Measurements from ENCODE around the gene CELSR3. TPM values are rescaled to one million over a fixed set of nuclear protein-coding genes. Genes with fewer than 3 reads are reported as not detected.

The CELSR3 gene
- total and polyA plus RNA-seq, 2 of the 4 experiments (the other 2 are of a cell fraction): 0.18 to 0.63 TPM

DNA sequence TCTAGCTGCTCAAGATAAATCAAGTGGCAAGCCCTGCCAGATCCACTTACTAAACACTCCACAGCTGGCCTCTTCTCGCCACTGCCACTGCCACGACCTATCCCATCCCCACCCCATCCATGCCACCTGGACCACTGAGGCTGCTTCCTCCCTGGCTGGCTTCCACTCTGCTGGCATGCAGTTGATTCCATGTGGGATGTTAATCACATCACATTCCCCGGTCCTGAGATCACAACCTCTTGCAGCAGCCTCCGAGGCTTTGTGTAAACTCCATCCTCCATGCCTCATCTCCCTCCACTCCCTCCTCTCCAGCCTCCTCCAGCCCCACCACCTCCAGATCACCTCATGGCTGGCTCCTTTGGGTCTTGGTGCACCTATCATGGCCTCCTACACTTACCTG, 15.4 kb upstream of the CELSR3 start:
- Histone ChIP-seq H3K27me3 (ENCODE audit: control insufficient read depth, insufficient read depth, low read length) (no peaks in the 10 kb centered on the region), H3K9me3 (ENCODE audit: control insufficient read depth, insufficient read depth, low read length) (no peaks in the 10 kb centered on the region), H4K5ac (ENCODE audit: low read depth, low read length) (peak overlapping the region; percentile 32; the same call in 1 of the 2 replicates), H3K9me1 (ENCODE audit: insufficient read depth, low read length) (peaks cover 39% of the 10 kb centered on the region), H4K8ac (ENCODE audit: low read depth in 2 of 2, low read length in 2 of 2) (peak overlapping the region in 1 of 2 experiments; percentile 65; a peak in 2 of 4 replicates), H3K4me2 (ENCODE audit: low read depth, low read length) (0 out of 2 replicates have a peak overlapping the region, but pooled peaks have one; percentile 4), H3K27ac (ENCODE audit: insufficient read depth, low read length) (peak overlapping the region; percentile 86), H3K18ac (ENCODE audit: low read depth, low read length) (peak overlapping the region; percentile 28; the same call in 1 of the 2 replicates), H3K56ac (ENCODE audit: extremely low read depth, insufficient read depth, low read length) (0 out of 2 replicates have a peak overlapping the region, but pooled peaks have one; percentile 4), H4K91ac (ENCODE audit: insufficient read depth, low read depth, low read length) (peak overlapping the region; percentile 75; the same call in 1 of the 2 replicates), H2AK5ac (ENCODE audit: low read depth, low read length) (peak overlapping the region; percentile 97), H2BK120ac (ENCODE audit: low read depth, low read length) (peak overlapping the region; percentile 91), H2BK5ac (ENCODE audit: low read depth, low read length, poor library complexity, severe bottlenecking) (peak overlapping the region; percentile 83), H3K4ac (ENCODE audit: low read depth, low read length) (peak overlapping the region; percentile 80), H2AFZ (replicated peaks; ENCODE audit: low read length, poor library complexity) (peak overlapping the region; percentile 19), H3K9ac (ENCODE audit: low read depth, low read length) (no peak overlapping the region), H3K23ac (ENCODE audit: low read depth, low read length) (0 out of 2 replicates have a peak overlapping the region, but pooled peaks have one; percentile 49), H2BK15ac (ENCODE audit: low read depth, low read length) (peak overlapping the region; percentile 25; the same call in 2 of the 3 replicates), H3K4me1 (ENCODE audit: control insufficient read depth, insufficient read depth, low read length) (peaks cover 16% of the 10 kb centered on the region), H3K36me3 (ENCODE audit: control insufficient read depth, insufficient read depth, low read length) (peaks cover 76% of the 10 kb centered on the region), H4K20me1 (ENCODE audit: insufficient read depth, low read length) (peaks cover 13% of the 10 kb centered on the region), H3K4me3 (ENCODE audit: insufficient read depth, low read depth, low read length) (no peak overlapping the region), H2BK20ac (ENCODE audit: low read depth, low read length) (peak overlapping the region; percentile 88; the same call in 1 of the 2 replicates), H3K14ac (replicated peaks; ENCODE audit: low read depth, low read length) (peak overlapping the region; percentile 68; the same call in 1 of the 2 replicates), H2AK9ac (replicated peaks; ENCODE audit: low read depth, low read length, poor library complexity) (peak overlapping the region; percentile 80), H3K79me1 (ENCODE audit: low read depth in 1 of 2, low read length in 2 of 2) (peaks cover 0 to 43% of the 10 kb centered on the region in 2 experiments; a peak in 3 of 4 replicates)
- ChIA-PET POLR2A (ENCODE audit: unreplicated experiment) (no interaction called here), CTCF (interaction anchor here (0.6 to 1.2 kb wide), 2 partner anchors 10 to 26 kb away, joined by 3 read pairs; no protein-coding TSS in a partner anchor)
- no peak for TF ChIP-seq MXI1 (IDR thresholded peaks at IDR 0.05; ENCODE audit: borderline replicate concordance, low read depth, low read length)
- no peak for TF ChIP-seq CHD1 (IDR thresholded peaks at IDR 0.05; ENCODE audit: low read depth, low read length)
- peak; percentile 38; the same call in 1 of the 2 replicates for TF ChIP-seq MAZ (IDR thresholded peaks at IDR 0.05; ENCODE audit: borderline replicate concordance, low read depth, low read length)
- peak; percentile 77 for TF ChIP-seq CEBPB (IDR thresholded peaks at IDR 0.05; ENCODE audit: low read depth, low read length)
- 17% methylated on average over 3 of the region's 4 CpGs; no CpG with 5 or more reads in 1 of the 2 experiments for WGBS, 2 experiments (ENCODE audit: extremely low coverage in 2 of 2, insufficient read length in 1 of 2)
- ATAC-seq (ENCODE audit: low read depth) (peak; percentile 91), DNase-seq (peak; percentile 85)
- intact Hi-C loops (cut with micrococcal nuclease): loop anchor here (2.0 kb wide), 1 partner anchor 13 kb away; no protein-coding TSS in a partner anchor
- BruUV-seq (replicated peaks): no TSS peak
- dilution Hi-C loops (cut with HindIII; ENCODE audit: low sequenced_read_pairs, unreplicated experiment): no loop called here
- in situ Hi-C loops (cut with MboI; ENCODE audit: low sequenced_read_pairs): no loop called here
